DMS79 (cell line): Measurements from ENCODE around the gene ICAM3.
A peak's percentile ranks its signal among the peaks of the same experiment; 100 is the strongest.

Source experiments
- DNase-seq: peaks from one replicate; lab custom pipeline; 2025; lab: John Stamatoyannopoulos, UW

Gene ICAM3

DNA sequence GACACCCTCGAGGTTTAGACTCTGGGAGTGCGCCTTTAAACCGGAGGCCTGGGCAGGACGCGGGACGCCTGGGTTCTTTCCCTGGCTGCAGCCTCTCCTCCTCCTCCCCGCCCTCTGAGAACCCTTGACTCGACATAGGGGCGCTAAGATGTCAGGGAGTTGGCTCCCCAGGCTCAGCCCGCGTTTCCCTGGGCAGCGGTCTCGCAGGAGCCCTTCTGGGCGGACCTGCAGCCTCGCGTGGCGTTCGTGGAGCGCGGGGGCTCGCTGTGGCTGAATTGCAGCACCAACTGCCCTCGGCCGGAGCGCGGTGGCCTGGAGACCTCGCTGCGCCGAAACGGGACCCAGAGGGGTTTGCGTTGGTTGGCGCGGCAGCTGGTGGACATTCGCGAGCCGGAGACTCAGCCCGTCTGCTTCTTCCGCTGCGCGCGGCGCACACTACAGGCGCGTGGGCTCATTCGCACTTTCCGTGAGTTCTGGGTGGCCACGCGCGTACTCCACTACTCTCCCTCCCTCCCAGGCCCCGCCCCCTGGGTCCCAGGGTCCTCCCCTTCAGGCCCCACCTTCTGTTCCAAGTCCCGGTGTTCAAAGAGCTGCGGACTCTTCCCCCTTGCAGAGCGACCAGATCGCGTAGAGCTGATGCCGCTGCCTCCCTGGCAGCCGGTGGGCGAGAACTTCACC lies 48.4 kb downstream of the ICAM3 start:
- DNase-seq, result no peak

DNA sequence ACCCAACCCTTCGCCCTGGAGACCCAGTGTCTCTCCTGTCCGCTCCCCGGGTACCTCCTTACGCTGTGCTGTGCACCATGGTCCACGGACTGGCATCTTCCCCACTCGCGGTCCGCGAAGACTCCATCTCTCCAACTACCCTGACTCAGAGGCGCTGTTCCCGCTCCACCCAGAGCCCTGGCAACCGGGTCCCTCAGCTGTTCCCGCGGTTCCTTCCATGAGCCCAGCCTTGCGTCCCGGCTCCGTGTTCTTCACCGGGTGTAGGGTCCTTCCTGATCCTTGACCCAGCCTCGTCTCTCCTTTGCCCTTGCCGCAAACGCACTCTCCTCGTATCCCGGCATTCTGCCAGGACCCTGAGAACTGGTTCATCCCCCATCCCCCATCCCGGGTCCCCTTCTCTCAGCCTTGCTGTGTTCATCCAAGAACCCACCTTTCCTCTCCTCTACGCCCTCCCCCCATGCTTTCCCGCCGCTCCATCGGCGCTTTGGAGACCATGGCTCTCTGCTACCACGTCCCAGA lies 49.0 kb downstream of the ICAM3 start:
- peak; percentile 22 for DNase-seq

DNA sequence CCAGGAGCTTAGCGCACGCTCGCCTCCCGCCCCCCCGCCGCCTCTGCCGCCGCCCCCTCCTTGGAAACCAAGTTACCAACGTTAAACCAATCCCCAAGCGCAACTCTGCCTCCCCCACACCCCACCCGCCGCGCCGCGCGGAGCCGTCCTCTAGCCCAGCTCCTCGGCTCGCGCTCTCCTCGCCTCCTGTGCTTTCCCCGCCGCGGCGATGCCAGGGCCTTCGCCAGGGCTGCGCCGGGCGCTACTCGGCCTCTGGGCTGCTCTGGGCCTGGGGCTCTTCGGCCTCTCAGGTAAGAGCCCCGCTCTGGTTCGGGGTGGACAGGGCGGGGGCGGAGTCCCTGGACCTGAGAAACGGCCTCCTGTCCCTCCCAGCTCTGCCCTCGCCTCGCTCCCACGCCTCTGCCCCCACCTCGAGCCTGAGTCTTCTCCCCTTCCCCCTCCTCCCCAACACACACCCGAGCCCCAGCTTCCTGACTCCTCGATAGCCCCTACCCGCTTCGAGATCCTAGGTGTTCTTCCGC lies 49.5 kb downstream of the ICAM3 start, which contains the start of gene ICAM5:
Gene ICAM5 (plus strand): TSS at position 117 of the 521 bp plus-strand sequence. CDS start 92 bp downstream, at position 209.
- no peak for DNase-seq

DNA sequence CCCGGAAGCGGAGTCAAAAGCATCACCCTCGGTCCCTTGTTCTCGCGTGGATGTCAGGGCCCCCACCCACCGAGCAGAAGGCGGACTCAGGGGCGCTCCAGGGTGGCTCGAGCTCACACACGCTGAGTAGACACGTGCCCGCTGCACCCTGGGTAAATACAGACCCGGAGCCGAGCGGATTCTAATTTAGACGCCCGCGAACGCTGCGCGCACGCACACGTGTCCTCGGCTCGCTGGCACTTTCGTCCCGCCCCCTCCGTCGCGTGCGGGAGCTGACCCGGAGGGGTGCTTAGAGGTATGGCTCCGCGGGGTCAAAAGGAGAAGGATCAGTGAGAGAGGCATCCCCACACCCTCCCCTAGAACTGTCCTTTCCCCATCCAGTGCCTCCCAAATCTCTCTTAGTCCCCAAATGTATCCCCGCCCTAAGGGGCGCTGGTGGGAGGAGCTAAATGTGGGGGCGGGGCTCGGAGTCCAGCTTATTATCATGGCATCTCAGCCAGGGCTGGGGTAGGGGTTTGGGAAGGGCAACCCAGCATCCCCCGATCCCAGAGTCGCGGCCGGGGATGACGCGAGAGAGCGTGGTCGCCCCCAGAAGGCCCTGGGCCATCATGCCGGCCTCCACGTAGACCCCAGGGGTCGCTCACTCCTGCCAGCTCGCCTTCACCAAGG lies 50.1 kb downstream of the ICAM3 start:
- DNase-seq, result peak; percentile 70

DNA sequence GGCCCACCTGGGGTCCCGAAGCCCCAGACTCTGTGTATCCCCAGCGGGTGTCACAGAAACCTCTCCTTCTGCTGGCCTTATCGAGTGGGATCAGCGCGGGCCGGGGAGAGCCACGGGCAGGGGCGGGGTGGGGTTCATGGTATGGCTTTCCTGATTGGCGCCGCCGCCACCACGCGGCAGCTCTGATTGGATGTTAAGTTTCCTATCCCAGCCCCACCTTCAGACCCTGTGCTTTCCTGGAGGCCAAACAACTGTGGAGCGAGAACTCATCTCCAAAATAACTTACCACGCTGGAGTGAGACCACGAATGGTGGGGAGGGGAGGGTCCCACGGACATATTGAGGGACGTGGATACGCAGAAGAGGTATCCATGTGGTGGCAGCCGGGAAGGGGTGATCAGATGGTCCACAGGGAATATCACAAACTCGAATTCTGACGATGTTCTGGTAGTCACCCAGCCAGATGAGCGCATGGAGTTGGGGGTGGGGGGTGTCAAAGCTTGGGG lies 50.7 kb downstream of the ICAM3 start:
- no peak for DNase-seq

DNA sequence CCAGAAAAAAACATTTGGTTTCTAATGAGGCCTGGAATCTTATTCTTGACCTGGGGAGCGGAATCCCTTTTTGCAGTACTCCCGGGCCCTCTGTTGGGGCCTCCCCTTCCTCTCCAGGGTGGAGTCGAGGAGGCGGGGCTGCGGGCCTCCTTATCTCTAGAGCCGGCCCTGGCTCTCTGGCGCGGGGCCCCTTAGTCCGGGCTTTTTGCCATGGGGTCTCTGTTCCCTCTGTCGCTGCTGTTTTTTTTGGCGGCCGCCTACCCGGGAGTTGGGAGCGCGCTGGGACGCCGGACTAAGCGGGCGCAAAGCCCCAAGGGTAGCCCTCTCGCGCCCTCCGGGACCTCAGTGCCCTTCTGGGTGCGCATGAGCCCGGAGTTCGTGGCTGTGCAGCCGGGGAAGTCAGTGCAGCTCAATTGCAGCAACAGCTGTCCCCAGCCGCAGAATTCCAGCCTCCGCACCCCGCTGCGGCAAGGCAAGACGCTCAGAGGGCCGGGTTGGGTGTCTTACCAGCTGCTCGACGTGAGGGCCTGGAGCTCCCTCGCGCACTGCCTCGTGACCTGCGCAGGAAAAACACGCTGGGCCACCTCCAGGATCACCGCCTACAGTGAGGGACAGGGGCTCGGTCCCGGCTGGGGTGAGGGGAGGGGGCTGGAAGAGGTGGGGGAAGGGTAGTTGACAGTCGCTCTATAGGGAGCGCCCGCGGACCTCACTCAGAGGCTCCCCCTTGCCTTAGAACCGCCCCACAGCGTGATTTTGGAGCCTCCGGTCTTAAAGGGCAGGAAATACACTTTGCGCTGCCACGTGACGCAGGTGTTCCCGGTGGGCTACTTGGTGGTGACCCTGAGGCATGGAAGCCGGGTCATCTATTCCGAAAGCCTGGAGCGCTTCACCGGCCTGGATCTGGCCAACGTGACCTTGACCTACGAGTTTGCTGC lies 52.4 kb downstream of the ICAM3 start, which contains the start of gene ICAM4:
Gene ICAM4 (plus strand): TSS at position 153 of the 935 bp plus-strand sequence. CDS start 58 bp downstream, at position 211.
- no peak for DNase-seq

DNA sequence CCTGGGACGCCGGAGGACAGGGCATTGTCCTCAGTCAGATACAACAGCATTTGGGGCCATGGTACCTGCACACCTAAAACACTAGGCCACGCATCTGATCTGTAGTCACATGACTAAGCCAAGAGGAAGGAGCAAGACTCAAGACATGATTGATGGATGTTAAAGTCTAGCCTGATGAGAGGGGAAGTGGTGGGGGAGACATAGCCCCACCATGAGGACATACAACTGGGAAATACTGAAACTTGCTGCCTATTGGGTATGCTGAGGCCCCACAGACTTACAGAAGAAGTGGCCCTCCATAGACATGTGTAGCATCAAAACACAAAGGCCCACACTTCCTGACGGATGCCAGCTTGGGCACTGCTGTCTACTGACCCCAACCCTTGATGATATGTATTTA lies 54.0 kb downstream of the ICAM3 start:
- no peak for DNase-seq

DNA sequence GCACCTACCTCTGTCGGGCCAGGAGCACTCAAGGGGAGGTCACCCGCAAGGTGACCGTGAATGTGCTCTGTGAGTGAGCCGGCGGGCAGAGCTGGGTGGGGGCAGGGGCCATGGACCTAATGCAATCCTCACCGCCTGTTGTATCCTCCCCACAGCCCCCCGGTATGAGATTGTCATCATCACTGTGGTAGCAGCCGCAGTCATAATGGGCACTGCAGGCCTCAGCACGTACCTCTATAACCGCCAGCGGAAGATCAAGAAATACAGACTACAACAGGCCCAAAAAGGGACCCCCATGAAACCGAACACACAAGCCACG lies 54.5 kb downstream of the ICAM3 start:
- no peak for DNase-seq

DNA sequence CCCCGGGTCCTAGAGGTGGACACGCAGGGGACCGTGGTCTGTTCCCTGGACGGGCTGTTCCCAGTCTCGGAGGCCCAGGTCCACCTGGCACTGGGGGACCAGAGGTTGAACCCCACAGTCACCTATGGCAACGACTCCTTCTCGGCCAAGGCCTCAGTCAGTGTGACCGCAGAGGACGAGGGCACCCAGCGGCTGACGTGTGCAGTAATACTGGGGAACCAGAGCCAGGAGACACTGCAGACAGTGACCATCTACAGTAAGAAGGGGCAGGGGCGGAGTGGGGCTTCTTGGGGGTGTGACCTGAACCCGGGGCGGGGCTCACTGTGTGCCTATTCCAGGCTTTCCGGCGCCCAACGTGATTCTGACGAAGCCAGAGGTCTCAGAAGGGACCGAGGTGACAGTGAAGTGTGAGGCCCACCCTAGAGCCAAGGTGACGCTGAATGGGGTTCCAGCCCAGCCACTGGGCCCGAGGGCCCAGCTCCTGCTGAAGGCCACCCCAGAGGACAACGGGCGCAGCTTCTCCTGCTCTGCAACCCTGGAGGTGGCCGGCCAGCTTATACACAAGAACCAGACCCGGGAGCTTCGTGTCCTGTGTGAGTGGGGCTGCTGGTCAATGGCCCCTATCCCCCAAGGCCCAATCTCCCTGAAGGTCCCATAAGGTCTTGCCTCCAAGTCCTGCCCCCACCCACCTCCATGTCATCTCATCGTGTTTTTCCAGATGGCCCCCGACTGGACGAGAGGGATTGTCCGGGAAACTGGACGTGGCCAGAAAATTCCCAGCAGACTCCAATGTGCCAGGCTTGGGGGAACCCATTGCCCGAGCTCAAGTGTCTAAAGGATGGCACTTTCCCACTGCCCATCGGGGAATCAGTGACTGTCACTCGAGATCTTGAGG lies 55.1 kb downstream of the ICAM3 start:
- no peak for DNase-seq
